Brain pericyte (primary cell): ENCODE results near the gene FOXD4L6.
"Not testable (repeated sequence)": the region's sequence is repeated elsewhere in the genome, so short reads cannot be mapped to it uniquely, and the experiment has no call there.

Experiments used
- DNase-seq: peaks from one replicate; pipeline ENCODE4 v3.0.0-alpha.2; 2012; ENCODE audit warnings: low read depth, low spot score

Gene FOXD4L6

GRCh38 chr9:41100508-41100907, 28.0 kb downstream of the FOXD4L6 start:
- DNase-seq: not testable (repeated sequence)

GRCh38 chr9:41098759-41099158, 29.7 kb downstream of the FOXD4L6 start:
- DNase-seq: not testable (repeated sequence)

- DNase-seq: not testable (repeated sequence)
Measured at GRCh38 chr9:41095060-41095459, 33.4 kb downstream of the FOXD4L6 start.

- not testable (repeated sequence) for DNase-seq
Measured at GRCh38 chr9:41094010-41094773, 34.3 kb downstream of the FOXD4L6 start.

- not testable (repeated sequence) for DNase-seq
Measured at GRCh38 chr9:41090922-41091321, 37.6 kb downstream of the FOXD4L6 start.

- DNase-seq: not testable (repeated sequence)
Measured at GRCh38 chr9:41090386-41090785, 38.1 kb downstream of the FOXD4L6 start.

GRCh38 chr9:41088450-41089059, 39.9 kb downstream of the FOXD4L6 start:
- not testable (repeated sequence) for DNase-seq

GRCh38 chr9:41087929-41088328, 40.6 kb downstream of the FOXD4L6 start:
- not testable (repeated sequence) for DNase-seq

- peak; percentile 33 for DNase-seq
Measured at GRCh38 chr9:41087157-41087780, 41.2 kb downstream of the FOXD4L6 start.

GRCh38 chr9:41086685-41087084, 41.8 kb downstream of the FOXD4L6 start:
- DNase-seq: not testable (repeated sequence)

- not testable (repeated sequence) for DNase-seq
Measured at GRCh38 chr9:41086215-41086614, 42.3 kb downstream of the FOXD4L6 start.

- not testable (repeated sequence) for DNase-seq
Measured at GRCh38 chr9:41082358-41082757, 46.1 kb downstream of the FOXD4L6 start.

GRCh38 chr9:41079464-41079863, 49.0 kb downstream of the FOXD4L6 start:
- DNase-seq: not testable (repeated sequence)

GRCh38 chr9:41077586-41077985, 50.9 kb downstream of the FOXD4L6 start:
- DNase-seq: not testable (repeated sequence)
